ENCODE data around the gene UCKL1.

Gene UCKL1

DNA sequence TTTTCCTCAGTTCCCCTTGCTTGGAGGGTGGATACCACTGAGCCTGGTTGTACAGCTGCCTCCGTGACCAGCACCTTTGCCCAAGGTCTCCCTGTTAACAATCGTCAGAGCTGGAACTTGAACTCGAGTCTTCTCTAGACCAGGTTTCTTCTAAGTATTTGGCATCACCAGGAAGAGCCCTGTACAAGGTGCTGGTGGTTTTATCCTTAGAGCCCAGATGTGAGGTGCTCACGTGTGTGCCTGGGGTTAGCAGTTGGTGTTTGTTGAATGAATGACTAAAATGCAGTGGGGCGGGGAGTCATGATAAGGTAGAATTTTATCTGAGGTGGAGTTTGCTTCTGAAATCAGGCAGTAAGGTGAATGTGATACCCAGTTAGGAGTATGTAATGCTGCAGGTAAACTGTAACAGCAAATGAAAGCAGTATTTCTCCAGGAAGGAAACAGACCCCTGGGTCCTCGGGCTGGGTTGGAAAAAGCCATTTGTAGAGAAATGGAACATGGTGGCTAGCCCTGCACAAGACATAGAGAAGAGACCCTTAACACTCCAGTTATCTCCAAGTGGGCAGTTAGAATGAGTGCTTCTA lies 58.1 kb downstream of the UCKL1 start:
- no peak overlapping the region for H3K4me3 ChIP-seq (ENCODE audit: low read length)
- no peak for DNase-seq (ENCODE audit: low read depth, low spot score)

DNA sequence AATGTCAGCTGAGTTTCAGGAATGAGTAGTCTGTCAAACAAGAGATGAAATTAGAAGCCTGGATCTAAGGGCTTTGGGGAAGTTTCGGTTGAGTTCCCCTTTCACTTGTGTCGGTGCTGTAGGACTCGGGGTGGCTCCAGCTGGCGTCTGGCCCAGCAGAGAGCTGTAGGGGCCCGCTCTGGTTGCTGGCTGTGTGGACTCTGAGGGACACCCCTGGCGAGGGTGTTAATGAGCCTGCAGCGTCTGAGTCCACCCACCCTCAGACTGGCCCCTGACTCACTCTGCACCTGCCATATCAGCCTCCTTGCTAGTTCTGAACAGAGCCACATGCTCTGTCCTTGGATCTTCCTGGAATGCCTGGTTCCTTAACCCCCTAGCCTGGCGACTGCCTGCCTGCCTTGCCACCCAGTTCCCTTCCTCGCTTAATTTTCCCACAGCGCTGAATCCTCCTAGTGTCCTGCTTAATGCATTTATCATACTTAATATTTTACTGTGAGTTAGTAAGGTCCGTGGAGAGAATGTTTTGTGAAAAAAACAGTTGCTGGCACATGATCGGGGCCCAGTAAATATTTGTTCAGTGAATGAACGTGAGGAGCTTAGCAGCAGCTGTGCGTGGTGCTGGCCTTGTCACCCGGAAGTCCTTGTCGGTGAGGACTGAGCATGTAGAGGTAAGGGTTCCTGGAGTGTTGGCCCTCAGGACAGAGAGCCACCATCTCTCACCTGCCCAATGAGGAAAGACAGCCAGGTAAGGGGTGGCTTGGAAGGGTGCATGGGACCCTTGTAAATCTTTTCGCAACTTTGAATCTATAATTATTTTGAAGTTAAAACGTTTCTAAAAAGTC lies 59.7 kb downstream of the UCKL1 start:
- DNase-seq (ENCODE audit: low read depth, low spot score), result no peak
- peak overlapping the region; percentile 77 for H3K4me3 ChIP-seq (ENCODE audit: low read length)

DNA sequence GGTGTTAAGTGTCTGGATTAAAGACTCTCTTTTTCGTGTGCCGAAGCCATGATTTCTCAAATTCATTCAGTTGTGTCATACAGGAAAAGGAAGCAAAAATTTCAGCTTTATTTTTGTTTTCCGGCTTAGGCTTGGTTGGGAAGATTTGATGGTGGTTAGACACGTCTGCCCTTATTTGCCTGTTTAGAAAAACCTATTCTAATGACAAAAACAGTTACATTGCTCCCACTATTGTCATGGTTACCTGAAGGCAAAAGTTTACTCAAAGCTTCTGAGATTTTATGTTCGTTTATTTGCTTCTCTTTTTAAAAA lies 60.3 kb downstream of the UCKL1 start:
- DNase-seq (ENCODE audit: low read depth, low spot score), result no peak
- peak overlapping the region; percentile 77 for H3K4me3 ChIP-seq (ENCODE audit: low read length)

DNA sequence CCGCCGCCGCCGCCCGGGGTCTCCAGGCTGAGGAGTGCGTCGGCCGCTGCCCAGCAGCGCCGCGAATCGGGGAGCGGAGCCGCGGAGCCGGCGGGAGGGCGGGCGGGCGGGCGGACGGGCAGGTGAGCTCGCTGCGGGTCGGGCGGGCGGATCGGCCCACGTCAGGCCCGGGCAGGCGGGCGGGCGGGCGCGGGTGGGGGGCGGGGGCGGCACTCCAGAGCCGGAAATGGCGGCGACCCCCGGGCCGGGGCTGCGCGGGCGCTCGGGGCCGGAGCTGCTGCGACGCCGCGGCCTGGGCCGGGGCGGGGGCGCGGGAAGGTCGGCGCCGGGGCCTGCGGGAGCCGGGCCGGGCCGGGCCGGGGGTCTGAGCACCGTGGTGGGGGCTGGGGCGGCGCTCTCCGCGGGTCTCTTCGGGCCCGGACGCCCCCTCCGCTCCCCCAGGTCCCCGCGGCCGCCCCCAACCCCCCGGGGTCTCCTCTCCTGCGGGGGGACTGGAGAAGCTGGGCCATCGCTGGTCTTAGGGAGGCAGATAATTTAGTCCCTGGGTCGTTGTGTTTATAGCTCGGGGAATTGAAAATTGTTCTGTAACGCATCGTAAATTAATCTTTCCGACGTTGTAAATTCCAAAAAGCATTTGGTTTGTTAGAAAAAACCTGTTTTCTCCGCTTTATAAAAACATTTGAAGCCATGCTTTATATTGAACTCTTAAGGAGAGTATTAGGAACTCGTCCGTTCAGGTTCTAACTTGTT lies 60.8 kb downstream of the UCKL1 start:
- H3K4me3 ChIP-seq (ENCODE audit: low read length), result peak overlapping the region; percentile 77
- DNase-seq (ENCODE audit: low read depth, low spot score), result no peak

GRCh38 chr20:63894358-63895201 lies 61.6 kb downstream of the UCKL1 start, which contains the start of gene DNAJC5:
TSS of gene DNAJC5 (plus strand) at chr20:63895126. CDS start at chr20:63928346, 33,220 bp downstream.
- peak within 1 kb of the TSS; percentile 77 for H3K4me3 ChIP-seq (ENCODE audit: low read length)
- peak; percentile 84 for DNase-seq (ENCODE audit: low read depth, low spot score)

GRCh38 chr20:63893999-63894357 lies 62.2 kb downstream of the UCKL1 start:
- H3K4me3 ChIP-seq (ENCODE audit: low read length), result no peak overlapping the region
- no peak for DNase-seq (ENCODE audit: low read depth, low spot score)

DNA sequence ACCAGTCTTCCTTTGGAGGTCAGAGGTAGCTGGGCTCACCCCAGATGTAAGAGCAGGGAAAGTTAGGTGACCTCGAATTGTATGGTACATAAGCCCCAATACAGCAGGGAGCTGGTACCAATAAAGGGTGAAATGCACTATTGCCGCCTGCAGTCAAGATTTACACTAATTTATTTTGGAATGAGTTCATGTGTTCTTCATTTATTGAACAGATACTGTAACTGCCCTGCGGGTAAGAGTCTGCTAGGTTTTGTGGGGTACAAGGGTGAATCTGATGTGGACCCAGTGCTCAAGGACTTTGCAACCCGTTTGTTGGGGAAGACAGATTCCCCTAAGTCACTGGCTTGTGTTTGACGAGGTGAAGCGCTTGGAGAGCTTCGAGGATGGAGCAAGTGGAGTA lies 63.8 kb downstream of the UCKL1 start:
- no peak for DNase-seq (ENCODE audit: low read depth, low spot score)

GRCh38 chr20:63891061-63892002 lies 64.9 kb downstream of the UCKL1 start:
- no peak overlapping the region for H3K4me3 ChIP-seq (ENCODE audit: low read length)
- DNase-seq (ENCODE audit: low read depth, low spot score), result no peak

More for the DNA sequence above, 63.8 kb downstream of the UCKL1 start:
- H3K4me3 ChIP-seq (ENCODE audit: low read length), result no peak overlapping the region

DNA sequence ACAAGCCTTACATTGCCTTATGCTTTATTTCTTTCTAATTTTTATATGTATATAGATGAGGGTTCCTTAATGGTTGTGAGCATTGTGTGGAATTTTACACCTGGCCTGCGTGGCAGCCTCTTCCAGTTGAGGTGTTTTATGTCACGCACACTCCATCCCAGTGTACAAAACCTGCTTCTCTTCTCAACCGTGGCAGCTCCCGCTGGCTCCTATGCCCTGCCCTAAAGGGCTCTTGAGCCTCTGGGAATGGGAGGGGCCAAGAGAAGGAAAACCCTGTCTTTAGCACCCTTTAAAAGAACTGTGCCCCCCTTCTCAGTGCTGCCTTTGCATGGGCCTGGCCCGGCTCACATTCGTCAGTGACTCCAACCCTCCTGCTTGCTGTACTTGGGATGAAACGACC lies 65.6 kb downstream of the UCKL1 start:
- DNase-seq (ENCODE audit: low read depth, low spot score), result no peak

GRCh38 chr20:63890201-63890576 lies 66.0 kb downstream of the UCKL1 start:
- H3K4me3 ChIP-seq (ENCODE audit: low read length), result no peak overlapping the region
- no peak for DNase-seq (ENCODE audit: low read depth, low spot score)

More for the DNA sequence above, 65.6 kb downstream of the UCKL1 start:
- H3K4me3 ChIP-seq (ENCODE audit: low read length), result no peak overlapping the region
